CD4-positive, alpha-beta T cell treated with Interleukin-15 for 1 hour (primary cell): ENCODE measurements around the gene MINAR2.

ENCODE experiments used
- DNase-seq: peaks from one replicate; pipeline ENCODE4 v3.0.0-alpha.2; 2020

The MINAR2 gene

DNA sequence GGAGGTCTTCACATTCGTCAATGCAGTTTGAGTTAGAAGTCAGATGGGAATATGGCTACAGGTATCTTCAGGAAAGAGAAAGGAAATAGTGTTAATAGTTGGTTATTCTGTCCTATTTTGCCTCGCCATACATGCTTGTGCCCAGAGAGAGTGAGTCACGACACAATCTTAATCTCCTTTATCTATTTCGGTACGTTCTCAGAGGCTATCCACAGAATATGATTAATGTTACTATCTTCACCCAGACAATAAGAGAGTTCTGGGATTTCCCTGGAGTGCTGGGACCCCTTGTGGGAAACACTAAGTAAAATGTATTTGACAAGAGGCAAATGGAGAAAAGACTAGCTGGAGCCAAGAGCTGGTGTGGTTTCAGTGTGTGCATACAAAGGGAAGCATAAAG, 25.5 kb downstream of the MINAR2 start:
- DNase-seq: no peak

DNA sequence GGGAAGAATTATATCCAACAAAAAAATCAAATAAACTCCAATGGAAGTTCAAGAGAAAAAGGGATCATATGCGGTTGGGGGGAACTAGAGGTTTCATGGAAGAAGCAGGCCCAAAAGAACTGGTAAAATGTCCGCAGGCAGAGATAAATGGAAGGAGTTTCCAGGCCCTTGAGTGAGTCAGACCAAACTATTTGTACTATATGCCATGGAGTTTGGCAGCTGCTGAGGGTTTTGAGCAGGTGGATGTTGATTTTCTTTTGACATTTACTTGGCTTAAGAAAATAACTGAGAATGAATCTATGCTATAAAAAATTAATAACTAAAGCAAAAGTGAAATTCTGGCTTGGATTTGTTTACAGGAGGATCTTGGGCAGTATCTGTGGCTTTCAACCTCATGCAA, 33.7 kb downstream of the MINAR2 start:
- DNase-seq: no peak

DNA sequence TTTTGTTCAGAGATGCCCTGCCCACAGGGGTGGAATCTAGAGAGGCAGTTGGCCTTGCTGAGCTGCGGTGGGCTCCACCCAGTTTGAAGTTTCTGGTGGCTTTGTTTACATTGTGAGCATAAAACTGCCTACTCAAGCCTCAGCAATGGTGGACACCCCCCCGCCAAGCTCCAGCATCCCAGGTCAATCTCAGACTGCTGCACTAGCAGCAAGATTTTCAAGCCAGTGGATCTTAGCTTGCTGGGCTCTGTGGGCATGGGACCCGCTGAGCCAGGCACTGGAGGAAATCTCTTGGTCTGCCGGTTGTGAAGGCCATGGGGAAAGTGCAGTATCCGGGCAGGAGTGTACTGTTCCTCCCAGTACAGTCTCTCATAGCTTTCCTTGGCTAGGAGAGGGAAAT, 55.5 kb downstream of the MINAR2 start:
- no peak for DNase-seq

DNA sequence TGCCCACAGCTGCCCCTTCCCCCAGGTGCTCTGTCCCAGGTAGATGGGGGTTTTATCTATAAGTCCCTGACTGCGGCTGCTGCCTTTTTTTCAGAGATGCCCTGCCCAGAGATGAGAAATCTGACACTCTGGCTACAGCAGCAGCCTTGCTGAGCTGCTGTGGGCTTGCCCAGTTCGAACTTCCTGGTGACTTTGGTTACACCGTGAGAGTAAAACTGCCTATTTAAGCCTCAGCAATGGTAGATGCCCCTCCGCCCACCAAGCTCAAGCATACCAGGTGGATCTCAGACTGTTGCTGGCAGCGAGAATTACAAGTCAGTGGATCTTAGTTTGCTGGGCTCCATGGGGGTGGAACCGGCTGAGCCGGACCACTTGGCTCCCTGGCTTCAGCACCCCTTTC, 56.8 kb downstream of the MINAR2 start:
- DNase-seq: no peak

DNA sequence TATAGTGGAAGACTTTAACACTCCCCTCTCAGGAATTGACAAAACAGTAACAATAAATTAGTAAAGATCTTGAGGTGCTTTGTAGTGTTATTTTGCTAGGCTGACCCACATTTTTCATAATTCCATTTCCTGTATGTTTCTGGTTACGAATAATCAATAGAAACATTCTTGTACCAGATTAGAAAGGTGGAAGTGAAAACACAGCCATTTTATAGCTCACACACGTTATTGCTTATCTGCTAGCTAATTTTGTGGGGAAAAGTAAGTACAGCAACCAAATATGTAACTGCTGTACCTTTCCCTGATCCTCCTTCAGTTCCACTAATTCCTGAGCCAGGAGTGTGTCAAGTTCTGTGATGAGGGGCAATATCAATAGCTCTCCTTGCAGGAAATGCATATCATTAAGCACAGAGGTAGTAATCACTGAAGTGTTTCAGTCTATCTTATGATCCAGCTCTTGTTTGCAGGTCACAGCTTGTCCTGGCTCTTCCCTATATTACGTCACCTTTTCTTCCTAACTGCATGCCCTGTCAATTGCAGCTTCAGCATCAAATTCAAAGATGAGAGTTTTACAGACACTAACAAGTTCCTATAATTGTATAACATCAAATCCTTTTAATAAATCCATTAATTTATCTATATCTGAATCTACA, 59.4 kb downstream of the MINAR2 start:
- DNase-seq: no peak
